ENCODE data around the gene MBTPS1. TPM values are rescaled to one million over a fixed set of nuclear protein-coding genes. Genes with fewer than 3 reads are reported as not detected.

The MBTPS1 gene
- total RNA-seq, 6 donors from 2014 or later, result 83.6 to 156 (median 105) TPM

DNA sequence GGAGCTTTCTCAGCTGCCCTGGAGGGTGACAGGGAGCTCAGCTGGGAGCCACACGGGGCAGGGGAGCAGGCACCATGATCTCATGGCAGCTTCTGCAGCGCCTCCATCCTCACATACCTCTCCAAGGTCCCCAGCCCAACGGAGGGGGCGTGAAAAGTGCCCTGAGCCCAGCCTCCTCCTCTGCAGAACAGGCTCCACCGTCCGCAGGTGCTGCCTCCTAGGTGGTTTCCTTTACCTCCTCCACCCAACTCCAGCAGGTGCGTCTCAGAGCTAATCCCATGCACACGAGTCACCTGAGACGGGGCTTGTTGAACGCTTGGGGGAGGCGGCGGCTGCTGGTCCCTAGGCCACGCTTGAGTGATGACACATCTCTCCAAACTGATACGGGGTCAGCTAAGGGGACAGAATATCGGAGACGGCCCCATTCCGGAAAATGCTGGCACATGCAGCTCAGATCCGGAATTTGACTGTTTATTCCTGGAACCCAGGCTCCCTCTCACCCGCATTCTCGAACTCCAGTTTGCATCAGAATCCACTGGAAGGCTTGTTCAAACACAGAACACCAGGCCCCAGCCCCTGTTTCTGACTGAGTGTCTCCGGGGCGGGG, 73.8 kb downstream of the MBTPS1 start:
- no peak overlapping the region for H3K27ac ChIP-seq
- 53 to 54% methylated on average over 10 to 22 of the region's 22 CpGs for WGBS, 2 donors
- peak; percentile 33 to 51 for DNase-seq
- no peak for ATAC-seq (ENCODE audit: low FRiP score in 2 of 2)
- H3K9me3 ChIP-seq, result no peaks in the 10 kb centered on the region
- H3K27me3 ChIP-seq, result no peaks in the 10 kb centered on the region
- H3K4me1 ChIP-seq, result peaks cover 3 to 10% (median 8%) of the 10 kb centered on the region in 4 donors
- H3K36me3 ChIP-seq, result no peaks in the 10 kb centered on the region
- no peak overlapping the region for H3K4me3 ChIP-seq
- TF ChIP-seq EP300 (IDR thresholded peaks at IDR 0.05) (no peak), POLR2A (IDR thresholded peaks at IDR 0.05) (no peak), POLR2AphosphoS5 (IDR thresholded peaks at IDR 0.05) (no peak)
- TF ChIP-seq, protein P1, sequence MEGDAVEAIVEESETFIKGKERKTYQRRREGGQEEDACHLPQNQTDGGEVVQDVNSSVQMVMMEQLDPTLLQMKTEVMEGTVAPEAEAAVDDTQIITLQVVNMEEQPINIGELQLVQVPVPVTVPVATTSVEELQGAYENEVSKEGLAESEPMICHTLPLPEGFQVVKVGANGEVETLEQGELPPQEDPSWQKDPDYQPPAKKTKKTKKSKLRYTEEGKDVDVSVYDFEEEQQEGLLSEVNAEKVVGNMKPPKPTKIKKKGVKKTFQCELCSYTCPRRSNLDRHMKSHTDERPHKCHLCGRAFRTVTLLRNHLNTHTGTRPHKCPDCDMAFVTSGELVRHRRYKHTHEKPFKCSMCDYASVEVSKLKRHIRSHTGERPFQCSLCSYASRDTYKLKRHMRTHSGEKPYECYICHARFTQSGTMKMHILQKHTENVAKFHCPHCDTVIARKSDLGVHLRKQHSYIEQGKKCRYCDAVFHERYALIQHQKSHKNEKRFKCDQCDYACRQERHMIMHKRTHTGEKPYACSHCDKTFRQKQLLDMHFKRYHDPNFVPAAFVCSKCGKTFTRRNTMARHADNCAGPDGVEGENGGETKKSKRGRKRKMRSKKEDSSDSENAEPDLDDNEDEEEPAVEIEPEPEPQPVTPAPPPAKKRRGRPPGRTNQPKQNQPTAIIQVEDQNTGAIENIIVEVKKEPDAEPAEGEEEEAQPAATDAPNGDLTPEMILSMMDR (IDR thresholded peaks at IDR 0.05), result no peak

DNA sequence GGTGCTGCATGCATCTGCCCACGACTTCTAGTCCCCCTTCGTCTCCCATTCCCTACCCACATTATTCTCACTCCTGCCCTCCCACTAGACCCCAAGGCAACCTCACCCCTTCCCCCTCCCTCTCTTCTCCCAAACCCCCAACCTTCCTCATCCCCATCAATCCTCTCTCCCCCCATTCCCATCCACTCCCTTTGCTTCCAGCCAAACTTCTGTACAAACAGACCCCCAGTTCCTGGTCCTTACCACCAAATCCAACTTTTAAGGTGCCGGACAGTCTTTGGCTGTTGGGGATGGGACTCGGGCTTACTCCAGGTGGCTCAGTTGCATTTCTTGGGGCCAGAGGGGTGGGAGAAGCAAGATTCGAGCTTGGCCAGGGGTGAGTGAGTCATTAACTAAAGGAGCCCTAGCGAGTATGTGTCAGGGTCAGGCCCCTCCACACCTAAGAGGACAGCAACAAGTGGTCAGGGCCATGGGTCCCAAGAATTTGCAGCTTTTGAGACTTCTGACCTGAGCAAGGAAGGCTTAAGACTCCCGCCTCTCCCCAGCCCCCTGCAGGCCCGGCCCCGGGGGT, 74.3 kb downstream of the MBTPS1 start, which contains the start of gene SLC38A8:
TSS of gene SLC38A8 (minus strand) at position 488 of the 571 bp plus-strand sequence. CDS start 638 bp downstream, outside the sequence.
- Histone ChIP-seq H3K36me3 (no peaks in the 10 kb centered on the region), H3K9me3 (no peaks in the 10 kb centered on the region), H3K27ac (no peak within 1 kb of the TSS), H3K4me1 (peaks cover 3 to 10% (median 8%) of the 10 kb centered on the region in 4 donors), H3K4me3 (no peak within 1 kb of the TSS), H3K27me3 (no peaks in the 10 kb centered on the region)
- 62 to 98% methylated on average over 5 to 8 of the region's 9 CpGs for WGBS, 2 donors
- DNase-seq (peak in 1 of 2 donors; percentile 70), ATAC-seq (ENCODE audit: low FRiP score in 2 of 2) (no peak)
- no peak for TF ChIP-seq EP300 (IDR thresholded peaks at IDR 0.05)
- no peak for TF ChIP-seq POLR2AphosphoS5 (IDR thresholded peaks at IDR 0.05)
- TF ChIP-seq POLR2A (IDR thresholded peaks at IDR 0.05), result no peak
- TF ChIP-seq, protein P1 (IDR thresholded peaks at IDR 0.05), result no peak

DNA sequence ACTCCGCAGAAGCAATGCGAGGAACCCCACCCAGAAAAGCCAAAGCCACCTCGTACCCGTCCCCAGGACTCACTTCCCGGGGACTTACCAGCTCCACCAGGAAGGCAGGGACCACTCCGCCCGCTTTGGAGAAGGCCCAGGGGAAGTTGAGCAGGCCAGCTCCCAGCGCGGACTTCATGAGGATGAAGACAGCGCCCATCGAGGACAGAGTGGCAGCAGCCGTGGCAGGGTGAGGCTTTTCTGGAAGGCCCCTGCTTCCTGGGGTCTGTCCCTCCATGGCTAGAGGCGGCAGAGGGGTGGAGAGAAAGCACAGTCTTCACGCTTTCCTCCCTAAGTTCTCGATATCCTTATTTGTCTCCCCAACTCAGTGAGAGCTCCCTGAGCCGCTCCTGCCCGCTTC, 74.9 kb downstream of the MBTPS1 start:
- 87 to 89% methylated on average over 14 to 17 of the region's 17 CpGs for WGBS, 2 donors
- no peak for ATAC-seq (ENCODE audit: low FRiP score in 2 of 2)
- no peaks in the 10 kb centered on the region for H3K27me3 ChIP-seq

DNA sequence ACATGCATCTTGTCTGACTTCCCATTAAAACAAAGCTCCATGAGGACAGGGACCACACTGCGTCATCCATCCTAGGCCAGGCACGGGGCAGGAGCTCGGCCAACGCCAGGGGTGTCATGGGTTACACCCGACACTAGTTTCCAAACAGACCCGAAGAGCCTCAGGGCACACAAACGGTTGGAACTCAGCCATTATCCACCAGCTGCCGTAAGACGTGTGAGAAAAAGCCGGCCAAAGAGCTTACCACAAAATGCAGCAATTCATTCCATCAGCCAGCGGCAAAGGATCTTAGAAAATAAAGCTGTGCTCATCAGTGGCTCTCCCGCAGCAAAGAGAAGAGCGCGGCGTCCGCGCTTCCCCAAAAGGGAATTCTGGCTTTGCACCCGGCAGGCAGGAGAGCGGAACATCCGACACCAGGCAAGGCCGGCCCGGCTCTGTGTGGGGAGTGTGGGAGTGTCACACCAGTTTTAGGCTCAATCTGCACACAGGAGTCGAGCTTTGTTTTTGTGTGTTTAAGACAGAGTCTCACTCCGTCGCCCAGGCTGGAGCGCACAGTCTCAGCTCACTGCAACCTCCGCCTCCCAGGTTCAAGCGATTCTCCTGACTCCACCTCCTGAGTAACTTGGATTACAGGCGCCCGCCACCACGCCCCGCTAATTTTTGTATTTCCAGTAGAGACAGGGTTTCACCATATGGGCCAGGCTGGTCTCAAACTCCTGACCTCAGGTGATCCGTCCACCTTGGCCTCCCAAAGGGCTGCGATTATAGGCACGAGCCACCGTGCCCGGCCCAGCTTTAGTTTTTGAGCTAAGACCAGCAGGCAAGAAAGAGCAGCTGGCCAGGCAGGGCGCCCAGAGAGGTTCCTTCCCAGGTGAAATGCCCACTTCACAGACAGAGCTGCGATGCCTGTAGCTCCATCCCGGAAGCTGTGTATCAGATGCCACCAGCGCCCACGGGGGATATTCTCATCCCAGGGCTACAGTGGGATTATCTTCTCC, 75.6 kb downstream of the MBTPS1 start:
- Histone ChIP-seq H3K27me3 (no peaks in the 10 kb centered on the region), H3K36me3 (no peaks in the 10 kb centered on the region), H3K4me1 (peaks cover 3 to 10% (median 8%) of the 10 kb centered on the region in 4 donors), H3K9me3 (peaks cover 0 to 4% (median 0%) of the 10 kb centered on the region in 4 donors), H3K27ac (no peak overlapping the region), H3K4me3 (no peak overlapping the region)
- TF ChIP-seq EP300 (IDR thresholded peaks at IDR 0.05) (no peak), POLR2AphosphoS5 (IDR thresholded peaks at IDR 0.05) (no peak), POLR2A (IDR thresholded peaks at IDR 0.05) (no peak)
- TF ChIP-seq, protein P1 (IDR thresholded peaks at IDR 0.05), result no peak
- no peak for ATAC-seq (ENCODE audit: low FRiP score in 2 of 2)
- peak in 1 of 2 donors; percentile 60 for DNase-seq
- 83 to 97% methylated on average over 19 to 41 of the region's 42 CpGs for WGBS, 2 donors

More for the DNA sequence above, 74.9 kb downstream of the MBTPS1 start:
- Histone ChIP-seq H3K9me3 (no peaks in the 10 kb centered on the region), H3K4me3 (no peak overlapping the region), H3K4me1 (peaks cover 3 to 10% (median 8%) of the 10 kb centered on the region in 4 donors), H3K27ac (no peak overlapping the region), H3K36me3 (no peaks in the 10 kb centered on the region)
- TF ChIP-seq POLR2A (IDR thresholded peaks at IDR 0.05) (no peak), EP300 (IDR thresholded peaks at IDR 0.05) (no peak), POLR2AphosphoS5 (IDR thresholded peaks at IDR 0.05) (no peak)
- TF ChIP-seq, protein P1 (IDR thresholded peaks at IDR 0.05), result no peak
- no peak for DNase-seq

All from upper lobe of left lung (tissue), 6 donors.